Loucy (cell line): Measurements from ENCODE around the gene TSEN15.

Source experiments
- H2AFZ ChIP-seq: fragments of 200-600 bp; sonication (generic); 2 replicates; pipeline ENCODE4 v1.6.0; 2016; ENCODE audit warnings: antibody characterized with exemption, mild to moderate bottlenecking, low read length, moderate library complexity
- H3F3A ChIP-seq: fragments of 200-600 bp; 2 replicates; pipeline ENCODE4 v1.6.0; 2016; ENCODE audit warnings: antibody characterized with exemption, low read depth, mild to moderate bottlenecking
- H3K27me3 ChIP-seq: fragments of 200-600 bp; sonication (generic); 2 replicates; pipeline ENCODE4 v1.6.1; 2014; ENCODE audit warnings: low read length, mild to moderate bottlenecking; ENCODE audit not compliant: insufficient read depth, poor library complexity, severe bottlenecking
- H3K36me3 ChIP-seq: fragments of 200-600 bp; sonication (generic); 2 replicates; pipeline ENCODE4 v1.6.1; 2016; ENCODE audit warnings: low read length; ENCODE audit not compliant: insufficient read depth
- H3K4me1 ChIP-seq: fragments of 200-600 bp; sonication (generic); 2 replicates; pipeline ENCODE4 v1.5.1; 2014; ENCODE audit warnings: low read length, mild to moderate bottlenecking; ENCODE audit not compliant: insufficient read depth, poor library complexity, severe bottlenecking
- H3K4me2 ChIP-seq: fragments of 200-600 bp; sonication (generic); 2 replicates; pipeline ENCODE4 v1.6.0; 2014; ENCODE audit warnings: antibody characterized with exemption, low read length, low read depth, mild to moderate bottlenecking; ENCODE audit not compliant: poor library complexity, severe bottlenecking
- H3K4me3 ChIP-seq: fragments of 200-600 bp; sonication (generic); 2 replicates; pipeline ENCODE4 v1.5.1; 2014; ENCODE audit warnings: low read length, mild to moderate bottlenecking, mixed read lengths; ENCODE audit not compliant: poor library complexity, severe bottlenecking
- H3K79me2 ChIP-seq: fragments of 200-600 bp; sonication (generic); 2 replicates; pipeline ENCODE4 v1.6.1; 2014; ENCODE audit warnings: low read length; ENCODE audit not compliant: insufficient read depth
- H3K9ac ChIP-seq: fragments of 200-600 bp; sonication (generic); 2 replicates; pipeline ENCODE4 v1.6.0; 2014; ENCODE audit warnings: mild to moderate bottlenecking, low read depth, low read length, moderate library complexity; ENCODE audit not compliant: poor library complexity, severe bottlenecking
- H3K9me2 ChIP-seq: fragments of 200-600 bp; sonication (generic); replicated peaks from 2 replicates; pipeline ENCODE4 v1.6.1; 2016; ENCODE audit warnings: low read depth, low read length, mixed read lengths
- H3K9me3 ChIP-seq: fragments of 200-600 bp; sonication (generic); 2 replicates; pipeline ENCODE4 v1.6.1; 2014; ENCODE audit warnings: mild to moderate bottlenecking, antibody characterized with exemption, low read length, low read depth; ENCODE audit not compliant: insufficient read depth
- H4K20me1 ChIP-seq: fragments of 200-600 bp; sonication (generic); 2 replicates; pipeline ENCODE4 v1.6.0; 2014; ENCODE audit warnings: antibody characterized with exemption, low read length, mild to moderate bottlenecking; ENCODE audit not compliant: insufficient read depth, poor library complexity, severe bottlenecking
- EZH2phosphoT487 ChIP-seq: fragments of 200-600 bp; IDR thresholded peaks from 2 replicates; pipeline ENCODE4 v1.6.1; 2018; ENCODE audit warnings: antibody characterized with exemption, mild to moderate bottlenecking, moderate library complexity, borderline replicate concordance
- TF ChIP-seq, protein P1 (sequence below): fragments of 200-600 bp; sonication (generic); conservative IDR thresholded peaks from 2 replicates; pipeline ENCODE4 v1.5.1; 2014; ENCODE audit warnings: mild to moderate bottlenecking, antibody characterized with exemption, low read length

Gene TSEN15

DNA sequence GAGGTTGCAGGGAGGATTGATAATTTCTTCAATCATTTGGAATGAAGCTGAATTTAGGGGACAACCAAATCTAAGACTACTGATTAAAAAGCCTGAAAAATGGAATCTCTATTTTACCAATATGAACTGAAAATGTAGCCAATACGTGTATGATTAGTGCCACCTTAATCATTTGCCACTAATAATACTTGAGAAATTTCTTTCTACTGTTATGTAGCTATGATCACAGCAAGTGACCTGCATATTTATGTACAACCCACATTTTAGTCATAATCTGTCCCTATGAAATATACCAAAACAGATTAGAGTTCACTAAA, 20.5 kb upstream of the TSEN15 start:
- H3K27me3 ChIP-seq = no peaks in the 10 kb centered on the region
- H3K4me2 ChIP-seq = no peak overlapping the region
- H3K4me3 ChIP-seq = no peak overlapping the region
- H4K20me1 ChIP-seq = no peaks in the 10 kb centered on the region
- H3F3A ChIP-seq = no peaks in the 10 kb centered on the region
- no peaks in the 10 kb centered on the region for H3K9me3 ChIP-seq
- TF ChIP-seq, protein P1, sequence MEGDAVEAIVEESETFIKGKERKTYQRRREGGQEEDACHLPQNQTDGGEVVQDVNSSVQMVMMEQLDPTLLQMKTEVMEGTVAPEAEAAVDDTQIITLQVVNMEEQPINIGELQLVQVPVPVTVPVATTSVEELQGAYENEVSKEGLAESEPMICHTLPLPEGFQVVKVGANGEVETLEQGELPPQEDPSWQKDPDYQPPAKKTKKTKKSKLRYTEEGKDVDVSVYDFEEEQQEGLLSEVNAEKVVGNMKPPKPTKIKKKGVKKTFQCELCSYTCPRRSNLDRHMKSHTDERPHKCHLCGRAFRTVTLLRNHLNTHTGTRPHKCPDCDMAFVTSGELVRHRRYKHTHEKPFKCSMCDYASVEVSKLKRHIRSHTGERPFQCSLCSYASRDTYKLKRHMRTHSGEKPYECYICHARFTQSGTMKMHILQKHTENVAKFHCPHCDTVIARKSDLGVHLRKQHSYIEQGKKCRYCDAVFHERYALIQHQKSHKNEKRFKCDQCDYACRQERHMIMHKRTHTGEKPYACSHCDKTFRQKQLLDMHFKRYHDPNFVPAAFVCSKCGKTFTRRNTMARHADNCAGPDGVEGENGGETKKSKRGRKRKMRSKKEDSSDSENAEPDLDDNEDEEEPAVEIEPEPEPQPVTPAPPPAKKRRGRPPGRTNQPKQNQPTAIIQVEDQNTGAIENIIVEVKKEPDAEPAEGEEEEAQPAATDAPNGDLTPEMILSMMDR = no peak
- no peak for TF ChIP-seq EZH2phosphoT487
- no peak overlapping the region for H3K9ac ChIP-seq
- no peaks in the 10 kb centered on the region for H3K79me2 ChIP-seq
- H3K4me1 ChIP-seq = no peaks in the 10 kb centered on the region
- no peak overlapping the region for H2AFZ ChIP-seq
- no peaks in the 10 kb centered on the region for H3K36me3 ChIP-seq
- H3K9me2 ChIP-seq = no peaks in the 10 kb centered on the region

DNA sequence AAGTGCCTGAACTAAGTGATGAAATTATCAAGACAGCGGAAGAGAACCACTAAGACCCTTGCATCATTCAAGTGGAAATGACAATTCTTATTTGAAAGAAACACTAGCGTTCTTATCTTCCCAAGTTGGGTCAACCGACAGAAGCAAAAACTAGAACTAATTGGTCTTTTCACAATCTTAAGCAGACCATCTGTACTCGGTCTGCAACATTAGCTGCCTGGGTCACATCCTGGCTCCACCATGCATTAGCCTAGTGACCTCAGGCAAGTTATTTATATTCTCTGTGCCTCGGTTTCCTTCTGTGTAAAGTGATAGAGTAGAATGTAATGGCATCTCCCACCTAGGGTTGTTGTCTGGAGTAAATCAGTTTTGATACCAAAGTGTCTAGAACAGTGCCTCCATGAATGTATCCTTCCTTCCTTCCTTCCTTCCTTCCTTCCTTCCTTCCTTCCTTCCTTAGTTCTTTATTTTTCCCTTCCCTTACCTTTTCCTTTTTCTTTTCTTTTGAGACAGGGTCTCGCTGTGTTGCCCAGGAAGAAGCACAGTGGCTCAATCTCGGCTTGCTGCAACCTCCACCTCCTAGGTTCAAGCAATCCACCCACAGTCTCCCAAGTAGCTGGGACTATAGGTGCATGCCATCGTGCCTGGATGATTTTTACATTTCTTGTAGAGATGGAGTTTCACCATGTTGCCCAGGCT, 20.0 kb upstream of the TSEN15 start:
- H3K27me3 ChIP-seq = no peaks in the 10 kb centered on the region
- H3K9me2 ChIP-seq = no peaks in the 10 kb centered on the region
- H3K9me3 ChIP-seq = no peaks in the 10 kb centered on the region
- H3F3A ChIP-seq = no peaks in the 10 kb centered on the region
- no peak overlapping the region for H3K4me3 ChIP-seq
- no peak overlapping the region for H3K4me2 ChIP-seq
- no peaks in the 10 kb centered on the region for H3K36me3 ChIP-seq
- no peak overlapping the region for H3K9ac ChIP-seq
- no peak for TF ChIP-seq EZH2phosphoT487
- TF ChIP-seq, protein P1 = no peak
- H3K4me1 ChIP-seq = no peaks in the 10 kb centered on the region
- H4K20me1 ChIP-seq = no peaks in the 10 kb centered on the region
- H3K79me2 ChIP-seq = no peaks in the 10 kb centered on the region
- H2AFZ ChIP-seq = no peak overlapping the region

DNA sequence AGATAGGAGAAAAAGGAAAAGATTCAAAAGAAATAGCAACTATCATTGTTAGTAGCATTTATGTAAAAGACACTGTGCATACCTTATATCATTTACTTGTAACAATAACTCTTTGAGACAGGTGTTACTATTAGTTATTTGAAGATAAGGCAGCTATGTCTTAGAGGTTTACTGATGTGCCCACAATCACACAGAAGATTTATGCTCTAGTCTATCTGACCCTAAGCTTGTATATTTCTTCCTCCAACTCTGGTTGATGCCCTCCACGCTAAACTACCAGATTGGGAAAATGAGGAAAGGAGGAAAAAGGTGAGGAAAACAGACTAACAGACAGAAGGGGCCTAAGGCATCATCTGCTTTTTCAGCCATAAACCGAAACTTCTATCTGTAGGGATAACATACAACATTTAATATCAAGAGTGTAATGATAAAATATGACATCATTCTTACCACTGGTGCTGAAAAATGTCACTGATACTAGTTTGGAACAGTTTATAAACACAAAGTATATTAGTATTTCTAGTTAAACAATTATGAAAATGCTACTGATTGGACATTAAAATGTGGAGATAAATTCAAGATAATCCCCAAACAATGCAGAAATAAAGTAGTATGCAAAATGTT, 19.1 kb upstream of the TSEN15 start:
- Histone ChIP-seq H3K9ac (no peak overlapping the region), H4K20me1 (no peaks in the 10 kb centered on the region), H2AFZ (no peak overlapping the region), H3K27me3 (no peaks in the 10 kb centered on the region), H3K9me2 (no peaks in the 10 kb centered on the region), H3K36me3 (no peaks in the 10 kb centered on the region), H3K4me3 (no peak overlapping the region), H3K4me1 (no peaks in the 10 kb centered on the region), H3K9me3 (no peaks in the 10 kb centered on the region), H3K4me2 (no peak overlapping the region), H3K79me2 (no peaks in the 10 kb centered on the region), H3F3A (no peaks in the 10 kb centered on the region)
- no peak for TF ChIP-seq EZH2phosphoT487
- TF ChIP-seq, protein P1 = no peak
